ENCODE data around the gene C16orf87. TPM values are rescaled to one million over a fixed set of nuclear protein-coding genes. Genes with fewer than 3 reads are reported as not detected.

Gene C16orf87
- polyA plus RNA-seq, 1 donor from 2014 or later: 27.5 TPM

DNA sequence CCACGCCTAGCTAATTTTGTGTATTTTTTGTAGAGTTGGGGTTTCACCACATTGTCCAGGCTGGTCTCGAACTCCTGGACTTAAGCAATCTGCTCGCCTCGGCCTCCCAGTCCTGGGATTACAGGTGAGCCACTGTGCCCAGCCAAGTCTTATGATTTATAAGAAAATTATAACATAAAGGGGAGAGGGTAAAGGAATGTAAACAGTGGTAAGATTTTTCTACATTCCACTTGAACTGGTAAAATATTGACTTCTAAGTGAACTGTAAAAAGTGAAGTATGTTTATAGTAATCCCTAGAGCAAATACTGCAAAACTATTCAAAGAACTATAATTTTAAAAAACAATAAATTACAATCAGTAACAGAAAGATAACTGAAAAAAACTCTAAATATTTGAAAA is 33.5 kb downstream of the C16orf87 start:
- Histone ChIP-seq H3K4me2 (ENCODE audit: low read length) (no peak overlapping the region), H3K9me3 (ENCODE audit: low read length) (no peaks in the 10 kb centered on the region), H3K27ac (ENCODE audit: low read length) (no peak overlapping the region), H4K20me1 (ENCODE audit: insufficient read depth) (no peaks in the 10 kb centered on the region), H3K27me3 (ENCODE audit: insufficient read depth, low read depth, low read length) (no peaks in the 10 kb centered on the region), H3K36me3 (ENCODE audit: insufficient read depth, low read length) (no peaks in the 10 kb centered on the region), H3K9me2 (ENCODE audit: insufficient read depth, low read length) (no peaks in the 10 kb centered on the region), H2AFZ (ENCODE audit: low read depth, low read length) (no peak overlapping the region), H3K79me2 (replicated peaks; ENCODE audit: insufficient read depth, low read length) (no peaks in the 10 kb centered on the region), H3K9ac (ENCODE audit: low read length) (no peak overlapping the region), H3K4me3 (ENCODE audit: low read length) (no peak overlapping the region), H3F3A (ENCODE audit: insufficient read depth, low read length, poor library complexity, severe bottlenecking) (no peaks in the 10 kb centered on the region)
- TF ChIP-seq EZH2 (IDR thresholded peaks at IDR 0.05; ENCODE audit: borderline replicate concordance, insufficient read depth, low read length, poor library complexity, severe bottlenecking): no peak
- no peak for TF ChIP-seq EP300 (conservative IDR thresholded peaks at IDR 0.05; ENCODE audit: poor library complexity, severe bottlenecking)
- no peak for TF ChIP-seq TAF1 (IDR thresholded peaks at IDR 0.05; ENCODE audit: low read depth)

DNA sequence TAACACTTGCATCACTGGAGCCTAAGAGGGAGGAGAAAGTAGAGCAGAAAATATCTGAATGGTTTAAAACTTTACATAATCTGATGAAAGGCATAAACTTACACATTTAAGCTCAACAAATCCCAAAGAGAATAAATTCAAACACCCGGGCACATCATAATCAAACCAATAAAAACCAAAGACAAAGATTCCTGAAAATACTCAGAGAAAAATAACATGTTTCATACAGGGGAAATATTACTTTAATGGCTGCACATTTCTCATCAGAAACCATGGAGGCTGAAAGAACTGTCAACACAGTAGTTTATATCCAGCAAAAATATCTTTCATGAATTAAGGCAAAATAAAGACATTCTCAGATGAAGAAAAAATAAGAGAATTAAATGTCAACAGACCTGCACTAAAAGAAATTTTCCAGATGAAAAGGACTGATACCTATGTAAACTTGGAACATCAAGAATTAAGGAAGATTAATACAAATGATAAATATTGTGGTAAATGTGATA is 34.2 kb downstream of the C16orf87 start:
- H3K9me3 ChIP-seq (ENCODE audit: low read length): no peaks in the 10 kb centered on the region
- no peaks in the 10 kb centered on the region for H3F3A ChIP-seq (ENCODE audit: insufficient read depth, low read length, poor library complexity, severe bottlenecking)
- H2AFZ ChIP-seq (ENCODE audit: low read depth, low read length): no peak overlapping the region
- H3K9ac ChIP-seq (ENCODE audit: low read length): no peak overlapping the region
- no peak overlapping the region for H3K4me3 ChIP-seq (ENCODE audit: low read length)
- H3K27me3 ChIP-seq (ENCODE audit: insufficient read depth, low read depth, low read length): no peaks in the 10 kb centered on the region
- no peak overlapping the region for H3K4me2 ChIP-seq (ENCODE audit: low read length)
- no peaks in the 10 kb centered on the region for H3K9me2 ChIP-seq (ENCODE audit: insufficient read depth, low read length)
- H3K27ac ChIP-seq (ENCODE audit: low read length): no peak overlapping the region
- no peaks in the 10 kb centered on the region for H3K79me2 ChIP-seq (replicated peaks; ENCODE audit: insufficient read depth, low read length)
- TF ChIP-seq POLR2AphosphoS5 (IDR thresholded peaks at IDR 0.05): no peak
- no peak for TF ChIP-seq EZH2 (IDR thresholded peaks at IDR 0.05; ENCODE audit: borderline replicate concordance, insufficient read depth, low read length, poor library complexity, severe bottlenecking)
- no peak for TF ChIP-seq TAF1 (IDR thresholded peaks at IDR 0.05; ENCODE audit: low read depth)
- TF ChIP-seq RAD21 (conservative IDR thresholded peaks at IDR 0.05): no peak
- TF ChIP-seq MXI1 (conservative IDR thresholded peaks at IDR 0.05; ENCODE audit: poor library complexity, severe bottlenecking): no peak
- TF ChIP-seq, protein P1, sequence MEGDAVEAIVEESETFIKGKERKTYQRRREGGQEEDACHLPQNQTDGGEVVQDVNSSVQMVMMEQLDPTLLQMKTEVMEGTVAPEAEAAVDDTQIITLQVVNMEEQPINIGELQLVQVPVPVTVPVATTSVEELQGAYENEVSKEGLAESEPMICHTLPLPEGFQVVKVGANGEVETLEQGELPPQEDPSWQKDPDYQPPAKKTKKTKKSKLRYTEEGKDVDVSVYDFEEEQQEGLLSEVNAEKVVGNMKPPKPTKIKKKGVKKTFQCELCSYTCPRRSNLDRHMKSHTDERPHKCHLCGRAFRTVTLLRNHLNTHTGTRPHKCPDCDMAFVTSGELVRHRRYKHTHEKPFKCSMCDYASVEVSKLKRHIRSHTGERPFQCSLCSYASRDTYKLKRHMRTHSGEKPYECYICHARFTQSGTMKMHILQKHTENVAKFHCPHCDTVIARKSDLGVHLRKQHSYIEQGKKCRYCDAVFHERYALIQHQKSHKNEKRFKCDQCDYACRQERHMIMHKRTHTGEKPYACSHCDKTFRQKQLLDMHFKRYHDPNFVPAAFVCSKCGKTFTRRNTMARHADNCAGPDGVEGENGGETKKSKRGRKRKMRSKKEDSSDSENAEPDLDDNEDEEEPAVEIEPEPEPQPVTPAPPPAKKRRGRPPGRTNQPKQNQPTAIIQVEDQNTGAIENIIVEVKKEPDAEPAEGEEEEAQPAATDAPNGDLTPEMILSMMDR (IDR thresholded peaks at IDR 0.05; ENCODE audit: poor library complexity, severe bottlenecking): no peak
- no peak for TF ChIP-seq EP300 (conservative IDR thresholded peaks at IDR 0.05; ENCODE audit: poor library complexity, severe bottlenecking)
- TF ChIP-seq, protein P2, sequence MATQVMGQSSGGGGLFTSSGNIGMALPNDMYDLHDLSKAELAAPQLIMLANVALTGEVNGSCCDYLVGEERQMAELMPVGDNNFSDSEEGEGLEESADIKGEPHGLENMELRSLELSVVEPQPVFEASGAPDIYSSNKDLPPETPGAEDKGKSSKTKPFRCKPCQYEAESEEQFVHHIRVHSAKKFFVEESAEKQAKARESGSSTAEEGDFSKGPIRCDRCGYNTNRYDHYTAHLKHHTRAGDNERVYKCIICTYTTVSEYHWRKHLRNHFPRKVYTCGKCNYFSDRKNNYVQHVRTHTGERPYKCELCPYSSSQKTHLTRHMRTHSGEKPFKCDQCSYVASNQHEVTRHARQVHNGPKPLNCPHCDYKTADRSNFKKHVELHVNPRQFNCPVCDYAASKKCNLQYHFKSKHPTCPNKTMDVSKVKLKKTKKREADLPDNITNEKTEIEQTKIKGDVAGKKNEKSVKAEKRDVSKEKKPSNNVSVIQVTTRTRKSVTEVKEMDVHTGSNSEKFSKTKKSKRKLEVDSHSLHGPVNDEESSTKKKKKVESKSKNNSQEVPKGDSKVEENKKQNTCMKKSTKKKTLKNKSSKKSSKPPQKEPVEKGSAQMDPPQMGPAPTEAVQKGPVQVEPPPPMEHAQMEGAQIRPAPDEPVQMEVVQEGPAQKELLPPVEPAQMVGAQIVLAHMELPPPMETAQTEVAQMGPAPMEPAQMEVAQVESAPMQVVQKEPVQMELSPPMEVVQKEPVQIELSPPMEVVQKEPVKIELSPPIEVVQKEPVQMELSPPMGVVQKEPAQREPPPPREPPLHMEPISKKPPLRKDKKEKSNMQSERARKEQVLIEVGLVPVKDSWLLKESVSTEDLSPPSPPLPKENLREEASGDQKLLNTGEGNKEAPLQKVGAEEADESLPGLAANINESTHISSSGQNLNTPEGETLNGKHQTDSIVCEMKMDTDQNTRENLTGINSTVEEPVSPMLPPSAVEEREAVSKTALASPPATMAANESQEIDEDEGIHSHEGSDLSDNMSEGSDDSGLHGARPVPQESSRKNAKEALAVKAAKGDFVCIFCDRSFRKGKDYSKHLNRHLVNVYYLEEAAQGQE (IDR thresholded peaks at IDR 0.05; ENCODE audit: borderline replicate concordance): no peak
- TF ChIP-seq SMC3 (conservative IDR thresholded peaks at IDR 0.05; ENCODE audit: poor library complexity): no peak
- H4K20me1 ChIP-seq (ENCODE audit: insufficient read depth): no peaks in the 10 kb centered on the region
- H3K36me3 ChIP-seq (ENCODE audit: insufficient read depth, low read length): no peaks in the 10 kb centered on the region

Data from neural cell (in vitro differentiated cells).